Measurements from ENCODE around the gene PICALM. TPM values are rescaled to one million over a fixed set of nuclear protein-coding genes. Genes with fewer than 3 reads are reported as not detected.
A peak's percentile ranks its signal among the peaks of the same experiment; 100 is the strongest.

Gene PICALM
- total and polyA plus RNA-seq, 3 experiments from 2014 or later = 25.6 to 103 (median 95.2) TPM

DNA sequence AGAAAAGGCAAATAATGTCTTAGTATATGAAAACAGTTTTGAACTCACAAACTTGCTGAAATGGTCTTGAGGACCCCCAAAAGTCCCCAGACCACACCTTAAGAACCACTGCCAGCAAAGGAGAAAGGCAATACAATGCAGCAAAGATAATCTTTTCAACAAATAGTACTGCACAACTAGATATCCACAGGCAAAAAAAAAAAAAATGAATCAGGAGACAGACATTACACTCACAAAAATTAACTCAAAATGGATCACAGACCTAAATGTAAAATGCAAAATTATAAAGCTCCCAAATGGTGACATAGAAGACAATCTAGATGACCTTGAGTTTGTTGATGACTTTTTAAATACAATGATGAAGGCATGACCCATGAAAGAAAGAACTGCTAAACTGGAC lies 8.3 kb downstream of the PICALM start:
- ChIA-PET CTCF (interaction anchor here (2.5 kb wide), 1 partner anchor 8 kb away, joined by 9 read pairs; no protein-coding TSS in a partner anchor), POLR2A (no interaction called here)
- no peaks in the 10 kb centered on the region for H3K36me3 ChIP-seq (ENCODE audit: insufficient read depth, low read length)
- peaks cover 71% of the 10 kb centered on the region for H3K4me1 ChIP-seq (ENCODE audit: insufficient read depth, low read length)
- Mint-ChIP-seq H3K4me3 (peak overlapping the region; percentile 73 to 100 (median 82)), H3K4me1 (peaks cover 84 to 96% (median 94%) of the 10 kb centered on the region in 3 donors), H3K36me3 (peaks cover 0 to 9% (median 0%) of the 10 kb centered on the region in 3 donors), H3K9me3 (no peaks in the 10 kb centered on the region), H3K27ac (peak overlapping the region; percentile 47 to 87 (median 80)), H3K27me3 (no peaks in the 10 kb centered on the region)
- no peak for DNase-seq
- H3K27me3 ChIP-seq (ENCODE audit: insufficient read depth, low read length, poor library complexity, severe bottlenecking) = no peaks in the 10 kb centered on the region
- H3K27ac ChIP-seq (ENCODE audit: low read depth, low read length) = peak overlapping the region; percentile 38
- no peak overlapping the region for H3K4me3 ChIP-seq (ENCODE audit: low read length)
- no peaks in the 10 kb centered on the region for H3K9me3 ChIP-seq (ENCODE audit: low read length)

DNA sequence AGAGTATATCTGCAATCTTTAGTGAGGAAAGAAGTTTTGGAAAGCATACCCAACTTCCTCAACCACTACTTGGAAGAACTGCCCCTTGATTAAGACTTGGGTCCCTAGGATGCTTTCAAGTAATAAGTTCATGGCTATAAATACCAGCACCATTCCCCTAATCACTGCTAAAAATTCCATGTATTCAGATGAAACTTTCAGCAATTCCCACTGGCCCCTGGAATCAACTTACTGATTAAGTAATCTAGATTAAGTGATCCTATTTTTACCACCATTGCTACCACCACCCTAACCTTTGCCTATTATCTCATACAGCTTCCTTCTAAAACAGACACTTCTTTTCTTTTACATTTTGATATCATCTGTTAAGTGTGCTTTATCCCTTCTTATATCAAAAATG lies 10.5 kb downstream of the PICALM start:
- Mint-ChIP-seq H3K4me3 (peak overlapping the region in 4 of 7 donors; percentile 1 to 80 (median 62)), H3K27me3 (no peaks in the 10 kb centered on the region), H3K27ac (peak overlapping the region in 7 of 8 donors; percentile 6 to 67 (median 20)), H3K36me3 (peaks cover 0 to 9% (median 0%) of the 10 kb centered on the region in 3 donors), H3K4me1 (peaks cover 84 to 96% (median 95%) of the 10 kb centered on the region in 3 donors), H3K9me3 (no peaks in the 10 kb centered on the region)
- ChIA-PET CTCF (interaction anchor here (1.9 kb wide), 1 partner anchor 135 kb away, joined by 8 read pairs; no protein-coding TSS in a partner anchor), POLR2A (interaction anchor here (0.6 kb wide), 1 partner anchor 11 kb away, joined by 3 read pairs; the partner anchor contains the start of gene PICALM)
- Histone ChIP-seq H3K36me3 (ENCODE audit: insufficient read depth, low read length) (no peaks in the 10 kb centered on the region), H3K4me1 (ENCODE audit: insufficient read depth, low read length) (peaks cover 78% of the 10 kb centered on the region), H3K4me3 (ENCODE audit: low read length) (no peak overlapping the region), H3K9me3 (ENCODE audit: low read length) (no peaks in the 10 kb centered on the region), H3K27ac (ENCODE audit: low read depth, low read length) (no peak overlapping the region), H3K27me3 (ENCODE audit: insufficient read depth, low read length, poor library complexity, severe bottlenecking) (no peaks in the 10 kb centered on the region)
- no peak for DNase-seq

DNA sequence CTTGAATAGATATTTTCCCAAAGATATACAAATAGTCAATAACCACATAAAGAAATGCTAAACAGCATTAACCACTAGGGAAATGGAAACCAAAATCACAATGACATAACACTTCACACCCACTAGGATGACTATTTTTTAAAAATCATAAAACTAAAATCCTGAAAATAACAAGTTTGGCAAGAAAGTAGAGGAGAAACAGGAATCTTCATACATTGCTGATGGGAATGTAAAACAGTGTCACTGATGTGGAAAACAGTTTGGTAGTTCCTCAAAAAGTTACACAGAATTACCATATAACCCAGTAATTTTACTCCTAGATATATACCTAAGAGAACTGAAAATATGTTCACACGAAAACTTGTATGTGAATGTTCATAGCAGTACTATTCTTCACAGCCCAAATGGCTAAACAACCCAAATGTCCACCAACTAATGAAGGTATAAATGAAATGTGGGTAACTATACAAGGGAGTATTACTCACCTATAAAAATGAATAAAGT lies 12.5 kb downstream of the PICALM start:
- Histone ChIP-seq H3K9me3 (ENCODE audit: low read length) (no peaks in the 10 kb centered on the region), H3K27ac (ENCODE audit: low read depth, low read length) (no peak overlapping the region), H3K4me1 (ENCODE audit: insufficient read depth, low read length) (peaks cover 82% of the 10 kb centered on the region), H3K4me3 (ENCODE audit: low read length) (no peak overlapping the region), H3K36me3 (ENCODE audit: insufficient read depth, low read length) (no peaks in the 10 kb centered on the region), H3K27me3 (ENCODE audit: insufficient read depth, low read length, poor library complexity, severe bottlenecking) (no peaks in the 10 kb centered on the region)
- Mint-ChIP-seq H3K4me1 (peaks cover 89 to 98% (median 97%) of the 10 kb centered on the region in 3 donors), H3K9me3 (no peaks in the 10 kb centered on the region), H3K27ac (peak overlapping the region; percentile 0 to 77 (median 73)), H3K4me3 (peak overlapping the region; percentile 30 to 86 (median 57)), H3K36me3 (peaks cover 0 to 8% (median 0%) of the 10 kb centered on the region in 3 donors), H3K27me3 (no peaks in the 10 kb centered on the region)
- CTCF ChIA-PET = interaction anchor here (1.3 kb wide), 1 partner anchor 13 kb away, joined by 4 read pairs; the partner anchor contains the start of gene PICALM
- no peak for DNase-seq
- POLR2A ChIA-PET = no interaction called here

DNA sequence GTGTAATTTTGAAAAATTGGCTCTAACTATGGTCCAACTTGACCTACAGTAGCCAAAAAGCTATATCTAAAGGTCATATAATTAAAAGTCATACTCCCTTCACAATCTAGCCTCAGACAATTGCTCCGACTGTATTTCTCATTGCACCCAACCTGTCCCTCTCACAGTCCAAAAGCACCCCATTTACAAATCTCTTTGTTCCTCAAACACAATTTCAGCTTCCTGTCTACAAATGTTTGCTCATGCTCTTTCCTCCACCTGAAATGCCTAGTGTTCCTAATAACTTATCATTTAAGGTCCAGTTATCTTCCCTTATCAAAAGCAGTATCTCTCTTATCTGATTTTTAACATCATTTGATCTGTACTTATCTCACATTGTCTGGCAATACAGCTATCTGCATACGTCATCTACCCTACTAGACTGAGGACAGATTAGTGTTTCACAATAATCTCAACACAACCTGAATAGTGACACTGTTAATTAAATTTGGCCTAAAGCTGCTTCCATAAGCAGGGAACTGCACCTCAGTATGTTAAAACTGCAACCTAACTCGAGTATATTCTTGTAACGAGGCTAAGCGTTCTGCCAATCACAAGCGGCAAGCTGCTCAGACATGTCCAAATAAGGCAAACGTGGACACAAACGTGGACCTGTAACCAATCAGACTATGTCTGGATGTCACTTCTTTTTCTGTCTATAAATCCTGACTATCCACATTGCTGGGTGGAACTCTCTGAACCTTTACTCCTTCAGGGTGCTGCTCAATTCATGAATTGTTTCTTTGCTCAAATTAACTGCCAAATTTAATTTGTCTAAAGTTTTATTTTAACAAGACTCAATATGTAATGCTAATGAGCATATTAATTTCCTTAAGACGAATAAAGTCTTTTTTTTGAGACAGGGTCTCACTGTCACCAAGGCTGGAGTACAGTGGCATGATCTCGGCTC lies 15.9 kb downstream of the PICALM start:
- H3K4me3 Mint-ChIP-seq = peak overlapping the region in 6 of 7 donors; percentile 10 to 64 (median 32)
- H3K27me3 ChIP-seq (ENCODE audit: insufficient read depth, low read length, poor library complexity, severe bottlenecking) = no peaks in the 10 kb centered on the region
- H3K27ac Mint-ChIP-seq = peak overlapping the region; percentile 21 to 91 (median 60)
- DNase-seq = no peak
- peaks cover 0 to 6% (median 0%) of the 10 kb centered on the region in 3 donors for H3K36me3 Mint-ChIP-seq
- H3K27me3 Mint-ChIP-seq = no peaks in the 10 kb centered on the region
- ChIA-PET POLR2A (no interaction called here), CTCF (interaction anchor here (0.6 to 4.2 kb wide), 6 partner anchors 9 to 149 kb away, joined by 3 to 20 read pairs (median 6); partner anchors contain the start of gene PICALM)
- no peak overlapping the region for H3K27ac ChIP-seq (ENCODE audit: low read depth, low read length)
- no peak overlapping the region for H3K4me3 ChIP-seq (ENCODE audit: low read length)
- peaks cover 81 to 96% (median 93%) of the 10 kb centered on the region in 3 donors for H3K4me1 Mint-ChIP-seq
- H3K36me3 ChIP-seq (ENCODE audit: insufficient read depth, low read length) = no peaks in the 10 kb centered on the region
- H3K9me3 ChIP-seq (ENCODE audit: low read length) = no peaks in the 10 kb centered on the region
- H3K4me1 ChIP-seq (ENCODE audit: insufficient read depth, low read length) = peaks cover 72% of the 10 kb centered on the region
- no peaks in the 10 kb centered on the region for H3K9me3 Mint-ChIP-seq

DNA sequence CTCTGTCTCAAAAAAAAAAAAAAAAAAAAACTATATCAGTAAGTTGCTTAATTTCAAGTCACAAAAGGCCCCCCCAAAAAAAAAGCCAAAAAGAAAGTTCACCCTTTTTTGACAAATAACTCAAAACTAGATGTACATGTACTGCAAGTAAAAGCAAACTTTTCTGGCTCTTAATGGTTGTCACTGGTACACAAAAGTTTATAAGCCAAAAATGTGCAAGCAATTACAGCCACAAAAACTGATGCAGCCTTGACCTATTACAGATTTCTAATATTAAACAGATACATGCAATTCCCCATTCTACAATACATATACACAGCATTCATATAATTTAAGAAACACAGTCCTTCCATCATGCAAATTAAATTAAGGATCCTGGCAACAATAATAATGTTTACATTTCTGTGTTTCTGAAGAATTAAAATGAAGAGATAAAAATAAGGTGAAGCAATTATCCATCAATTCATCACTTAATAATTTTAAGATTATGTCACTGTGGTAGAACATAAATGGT lies 18.6 kb downstream of the PICALM start:
- Histone ChIP-seq H3K36me3 (ENCODE audit: insufficient read depth, low read length) (no peaks in the 10 kb centered on the region), H3K27ac (ENCODE audit: low read depth, low read length) (no peak overlapping the region), H3K9me3 (ENCODE audit: low read length) (no peaks in the 10 kb centered on the region), H3K4me3 (ENCODE audit: low read length) (no peak overlapping the region), H3K4me1 (ENCODE audit: insufficient read depth, low read length) (peaks cover 82% of the 10 kb centered on the region), H3K27me3 (ENCODE audit: insufficient read depth, low read length, poor library complexity, severe bottlenecking) (no peaks in the 10 kb centered on the region)
- no peaks in the 10 kb centered on the region for H3K9me3 Mint-ChIP-seq
- H3K27me3 Mint-ChIP-seq = no peaks in the 10 kb centered on the region
- DNase-seq = no peak
- ChIA-PET CTCF (interaction anchor here (1.7 to 3.7 kb wide), 2 partner anchors 8 to 18 kb away, joined by 5 to 10 read pairs; partner anchors contain the start of gene PICALM), POLR2A (no interaction called here)
- peaks cover 86 to 98% (median 95%) of the 10 kb centered on the region in 3 donors for H3K4me1 Mint-ChIP-seq
- peak overlapping the region in 5 of 8 donors; percentile 6 to 71 (median 38) for H3K27ac Mint-ChIP-seq
- H3K4me3 Mint-ChIP-seq = peak overlapping the region in 6 of 7 donors; percentile 7 to 87 (median 28)
- peaks cover 0 to 2% (median 0%) of the 10 kb centered on the region in 3 donors for H3K36me3 Mint-ChIP-seq

DNA sequence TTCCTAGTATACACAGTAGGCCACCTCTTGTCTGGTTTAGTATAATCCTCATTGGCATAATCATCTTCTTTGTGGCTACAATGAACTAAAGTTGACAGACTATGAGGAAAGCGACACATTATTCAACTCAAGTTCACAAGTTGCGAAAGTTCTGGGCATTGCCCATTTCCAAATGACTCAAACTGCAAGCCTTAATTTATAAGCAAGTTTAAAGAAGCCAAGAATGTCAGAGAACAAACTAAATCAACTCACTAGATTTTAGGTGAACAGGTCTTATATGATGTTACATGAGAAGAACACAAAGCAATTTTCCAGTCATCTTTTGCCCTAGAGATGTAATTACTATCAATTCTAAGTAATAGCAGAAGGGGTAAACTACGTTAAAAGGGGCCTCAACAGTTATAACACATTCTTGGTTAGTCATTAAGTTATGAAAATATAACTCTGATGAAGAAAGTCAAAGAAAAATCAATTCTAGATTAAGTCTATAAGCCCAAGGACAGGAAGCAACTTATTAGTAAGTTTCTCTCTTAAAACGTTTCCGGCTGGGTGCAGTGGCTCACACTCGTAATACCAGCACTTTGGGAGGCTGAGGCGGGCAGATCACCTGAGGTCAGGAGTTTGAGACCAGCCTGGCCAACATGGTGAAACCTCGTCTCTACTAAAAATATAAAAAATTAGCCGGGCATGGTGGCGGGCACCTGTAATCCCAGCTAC lies 21.5 kb downstream of the PICALM start:
- no peaks in the 10 kb centered on the region for H3K9me3 ChIP-seq (ENCODE audit: low read length)
- POLR2A ChIA-PET = no interaction called here
- Mint-ChIP-seq H3K9me3 (no peaks in the 10 kb centered on the region), H3K27me3 (no peaks in the 10 kb centered on the region), H3K27ac (peak overlapping the region; percentile 60 to 92 (median 76)), H3K4me3 (peak overlapping the region; percentile 33 to 81 (median 68)), H3K36me3 (peaks cover 0 to 2% (median 0%) of the 10 kb centered on the region in 3 donors), H3K4me1 (peaks cover 89 to 97% (median 95%) of the 10 kb centered on the region in 3 donors)
- CTCF ChIA-PET = interaction anchor here (1.1 to 1.7 kb wide), 3 partner anchors 16 to 154 kb away, joined by 3 to 8 read pairs (median 4); no protein-coding TSS in a partner anchor
- H3K4me3 ChIP-seq (ENCODE audit: low read length) = peak overlapping the region; percentile 21
- no peaks in the 10 kb centered on the region for H3K27me3 ChIP-seq (ENCODE audit: insufficient read depth, low read length, poor library complexity, severe bottlenecking)
- no peaks in the 10 kb centered on the region for H3K36me3 ChIP-seq (ENCODE audit: insufficient read depth, low read length)
- H3K4me1 ChIP-seq (ENCODE audit: insufficient read depth, low read length) = peaks cover 79% of the 10 kb centered on the region
- no peak overlapping the region for H3K27ac ChIP-seq (ENCODE audit: low read depth, low read length)
- peak in 3 of 5 donors; percentile 22 to 56 (median 33) for DNase-seq

DNA sequence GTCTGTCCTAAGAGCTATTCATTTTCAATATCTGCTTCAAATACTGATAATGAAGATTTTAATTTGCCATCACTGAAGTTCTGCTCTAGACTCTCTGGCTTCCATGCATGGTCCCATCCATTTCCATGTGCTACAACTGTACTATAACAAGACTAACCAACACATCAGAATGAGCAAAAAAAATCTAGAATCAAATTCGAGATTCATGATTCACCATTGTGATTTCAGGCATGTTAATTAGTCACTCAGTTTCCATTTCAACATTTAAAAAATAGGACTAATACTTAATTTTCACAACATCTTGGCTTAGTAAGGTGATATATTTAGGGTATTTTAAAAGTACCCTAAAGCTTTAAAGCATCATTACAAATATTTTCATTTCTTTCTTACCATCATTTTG lies 22.8 kb downstream of the PICALM start:
- peak overlapping the region in 7 of 8 donors; percentile 6 to 81 (median 71) for H3K27ac Mint-ChIP-seq
- H3K36me3 ChIP-seq (ENCODE audit: insufficient read depth, low read length) = no peaks in the 10 kb centered on the region
- no peak overlapping the region for H3K4me3 ChIP-seq (ENCODE audit: low read length)
- no peak overlapping the region for H3K27ac ChIP-seq (ENCODE audit: low read depth, low read length)
- H3K4me1 ChIP-seq (ENCODE audit: insufficient read depth, low read length) = peaks cover 79% of the 10 kb centered on the region
- CTCF ChIA-PET = interaction anchor here (0.6 to 1.4 kb wide), 3 partner anchors 23 to 147 kb away, joined by 3 to 8 read pairs (median 3); partner anchors contain the start of gene PICALM
- H3K4me1 Mint-ChIP-seq = peaks cover 86 to 98% (median 96%) of the 10 kb centered on the region in 3 donors
- no peak for DNase-seq
- peaks cover 0 to 1% (median 0%) of the 10 kb centered on the region in 3 donors for H3K36me3 Mint-ChIP-seq
- no peaks in the 10 kb centered on the region for H3K27me3 Mint-ChIP-seq
- POLR2A ChIA-PET = interaction anchor here (0.7 kb wide), 1 partner anchor 9 kb away, joined by 3 read pairs; no protein-coding TSS in a partner anchor
- no peaks in the 10 kb centered on the region for H3K9me3 Mint-ChIP-seq
- peak overlapping the region in 4 of 7 donors; percentile 23 to 78 (median 56) for H3K4me3 Mint-ChIP-seq
- H3K9me3 ChIP-seq (ENCODE audit: low read length) = no peaks in the 10 kb centered on the region
- H3K27me3 ChIP-seq (ENCODE audit: insufficient read depth, low read length, poor library complexity, severe bottlenecking) = no peaks in the 10 kb centered on the region
